NCI-H82 treated with DMSO at 0.1 percent for 48 hours (cell line): ENCODE data around the gene VLDLR.
"Not testable (repeated sequence)": the region's sequence is repeated elsewhere in the genome, so short reads cannot be mapped to it uniquely, and the experiment has no call there.

ENCODE experiments used
- DNase-seq: peaks from one replicate; lab custom pipeline; 2025; ENCODE audit not compliant: unreplicated experiment; lab: John Stamatoyannopoulos, UW

Gene VLDLR

DNA sequence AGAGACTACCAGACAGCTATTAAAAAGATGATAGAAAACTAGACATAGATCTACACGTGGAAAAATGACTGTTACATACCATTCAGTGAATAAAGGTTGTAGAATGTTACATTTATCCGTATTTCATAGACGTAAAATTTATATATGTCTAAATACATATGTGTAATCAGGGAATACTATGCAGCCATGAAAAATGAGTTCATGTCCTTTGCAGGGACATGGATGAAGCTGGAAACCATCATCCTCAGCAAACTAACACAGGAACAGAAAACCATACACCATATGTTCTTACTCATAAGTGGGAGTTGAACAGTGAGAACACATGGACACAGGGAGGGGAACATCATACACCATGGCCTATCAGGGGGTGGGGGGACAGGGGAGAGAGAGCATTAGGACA lies 85.7 kb downstream of the VLDLR start:
- DNase-seq = not testable (repeated sequence)
